Activated naive CD8-positive, alpha-beta T cell (primary cell): ENCODE results near the gene EREG.

Experiments
- H3K27ac Mint-ChIP-seq: one replicate; pipeline ENCODE4 v1.8.0; 2021; ENCODE audit warnings: mixed read lengths
- H3K27me3 Mint-ChIP-seq: one replicate; pipeline ENCODE4 v1.8.0; 2021; ENCODE audit warnings: mixed read lengths
- H3K36me3 Mint-ChIP-seq: one replicate; pipeline ENCODE4 v1.8.0; 2021; ENCODE audit warnings: mixed read lengths
- H3K4me1 Mint-ChIP-seq: one replicate; pipeline ENCODE4 v1.8.0; 2021; ENCODE audit warnings: low read depth, mixed read lengths
- H3K4me3 Mint-ChIP-seq: one replicate; pipeline ENCODE4 v1.8.0; 2021; ENCODE audit warnings: mild to moderate bottlenecking, mixed read lengths
- H3K9me3 Mint-ChIP-seq: one replicate; pipeline ENCODE4 v1.8.0; 2021; ENCODE audit warnings: low read depth, mixed read lengths

Gene EREG

GRCh38 chr4:74368596-74368995 is 3.7 kb downstream of the EREG start:
- Mint-ChIP-seq H3K9me3 (no peaks in the 10 kb centered on the region), H3K4me3 (no peak overlapping the region), H3K4me1 (peaks cover 14% of the 10 kb centered on the region), H3K27ac (no peak overlapping the region), H3K27me3 (peaks cover 21% of the 10 kb centered on the region), H3K36me3 (no peaks in the 10 kb centered on the region)

GRCh38 chr4:74369855-74370254 is 4.9 kb downstream of the EREG start:
- Mint-ChIP-seq H3K27ac (no peak overlapping the region), H3K4me1 (peaks cover 5% of the 10 kb centered on the region), H3K36me3 (no peaks in the 10 kb centered on the region), H3K27me3 (peaks cover 12% of the 10 kb centered on the region), H3K9me3 (no peaks in the 10 kb centered on the region), H3K4me3 (no peak overlapping the region)

GRCh38 chr4:74370912-74371311 is 6.0 kb downstream of the EREG start:
- H3K36me3 Mint-ChIP-seq = no peaks in the 10 kb centered on the region
- no peak overlapping the region for H3K4me3 Mint-ChIP-seq
- peaks cover under 1% of the 10 kb centered on the region for H3K4me1 Mint-ChIP-seq
- peaks cover 10% of the 10 kb centered on the region for H3K27me3 Mint-ChIP-seq
- H3K27ac Mint-ChIP-seq = no peak overlapping the region
- H3K9me3 Mint-ChIP-seq = no peaks in the 10 kb centered on the region

- Mint-ChIP-seq H3K4me3 (no peak overlapping the region), H3K9me3 (no peaks in the 10 kb centered on the region), H3K4me1 (no peaks in the 10 kb centered on the region), H3K27ac (no peak overlapping the region), H3K27me3 (peaks cover 2% of the 10 kb centered on the region), H3K36me3 (no peaks in the 10 kb centered on the region)
These were observed 9.2 kb downstream of the EREG start for GRCh38 chr4:74374128-74374527.

GRCh38 chr4:74374561-74375327 is 9.8 kb downstream of the EREG start:
- peaks cover 2% of the 10 kb centered on the region for H3K27me3 Mint-ChIP-seq
- H3K4me1 Mint-ChIP-seq = no peaks in the 10 kb centered on the region
- H3K4me3 Mint-ChIP-seq = no peak overlapping the region
- H3K9me3 Mint-ChIP-seq = no peaks in the 10 kb centered on the region
- no peaks in the 10 kb centered on the region for H3K36me3 Mint-ChIP-seq
- no peak overlapping the region for H3K27ac Mint-ChIP-seq

GRCh38 chr4:74375824-74376426 is 11.0 kb downstream of the EREG start:
- no peak overlapping the region for H3K4me3 Mint-ChIP-seq
- H3K4me1 Mint-ChIP-seq = no peaks in the 10 kb centered on the region
- H3K27ac Mint-ChIP-seq = no peak overlapping the region
- H3K27me3 Mint-ChIP-seq = peaks cover 2% of the 10 kb centered on the region
- H3K36me3 Mint-ChIP-seq = no peaks in the 10 kb centered on the region
- H3K9me3 Mint-ChIP-seq = no peaks in the 10 kb centered on the region

GRCh38 chr4:74376888-74377483 is 12.0 kb downstream of the EREG start:
- H3K9me3 Mint-ChIP-seq = no peaks in the 10 kb centered on the region
- H3K36me3 Mint-ChIP-seq = no peaks in the 10 kb centered on the region
- H3K4me3 Mint-ChIP-seq = no peak overlapping the region
- no peak overlapping the region for H3K27ac Mint-ChIP-seq
- H3K4me1 Mint-ChIP-seq = no peaks in the 10 kb centered on the region
- H3K27me3 Mint-ChIP-seq = peaks cover 2% of the 10 kb centered on the region

- Mint-ChIP-seq H3K36me3 (no peaks in the 10 kb centered on the region), H3K4me3 (no peak overlapping the region), H3K27ac (no peak overlapping the region), H3K4me1 (no peaks in the 10 kb centered on the region), H3K27me3 (peaks cover 2% of the 10 kb centered on the region), H3K9me3 (no peaks in the 10 kb centered on the region)
These were observed 12.8 kb downstream of the EREG start for GRCh38 chr4:74377714-74378113.

GRCh38 chr4:74378573-74378972 is 13.6 kb downstream of the EREG start:
- Mint-ChIP-seq H3K36me3 (no peaks in the 10 kb centered on the region), H3K4me1 (no peaks in the 10 kb centered on the region), H3K9me3 (no peaks in the 10 kb centered on the region), H3K4me3 (no peak overlapping the region), H3K27me3 (peaks cover 2% of the 10 kb centered on the region), H3K27ac (no peak overlapping the region)

- H3K4me1 Mint-ChIP-seq = no peaks in the 10 kb centered on the region
- no peaks in the 10 kb centered on the region for H3K36me3 Mint-ChIP-seq
- H3K4me3 Mint-ChIP-seq = no peak overlapping the region
- H3K27ac Mint-ChIP-seq = no peak overlapping the region
- no peaks in the 10 kb centered on the region for H3K27me3 Mint-ChIP-seq
- H3K9me3 Mint-ChIP-seq = no peaks in the 10 kb centered on the region
These were observed 15.0 kb downstream of the EREG start for GRCh38 chr4:74379912-74380311.

- no peaks in the 10 kb centered on the region for H3K36me3 Mint-ChIP-seq
- H3K27me3 Mint-ChIP-seq = peaks cover 1% of the 10 kb centered on the region
- H3K27ac Mint-ChIP-seq = no peak overlapping the region
- no peaks in the 10 kb centered on the region for H3K4me1 Mint-ChIP-seq
- H3K4me3 Mint-ChIP-seq = no peak overlapping the region
- no peaks in the 10 kb centered on the region for H3K9me3 Mint-ChIP-seq
These were observed 20.4 kb downstream of the EREG start for GRCh38 chr4:74385386-74385785.

GRCh38 chr4:74386159-74386558 is 21.2 kb downstream of the EREG start:
- Mint-ChIP-seq H3K4me3 (no peak overlapping the region), H3K27ac (no peak overlapping the region), H3K27me3 (peaks cover 1% of the 10 kb centered on the region), H3K9me3 (no peaks in the 10 kb centered on the region), H3K36me3 (no peaks in the 10 kb centered on the region), H3K4me1 (no peaks in the 10 kb centered on the region)

GRCh38 chr4:74387790-74388189 is 22.8 kb downstream of the EREG start:
- H3K4me3 Mint-ChIP-seq = no peak overlapping the region
- peaks cover 1% of the 10 kb centered on the region for H3K27me3 Mint-ChIP-seq
- H3K36me3 Mint-ChIP-seq = no peaks in the 10 kb centered on the region
- no peaks in the 10 kb centered on the region for H3K9me3 Mint-ChIP-seq
- H3K27ac Mint-ChIP-seq = no peak overlapping the region
- no peaks in the 10 kb centered on the region for H3K4me1 Mint-ChIP-seq

- H3K27me3 Mint-ChIP-seq = peaks cover 1% of the 10 kb centered on the region
- no peaks in the 10 kb centered on the region for H3K36me3 Mint-ChIP-seq
- H3K9me3 Mint-ChIP-seq = no peaks in the 10 kb centered on the region
- H3K4me3 Mint-ChIP-seq = no peak overlapping the region
- H3K4me1 Mint-ChIP-seq = no peaks in the 10 kb centered on the region
- H3K27ac Mint-ChIP-seq = no peak overlapping the region
These were observed 24.5 kb downstream of the EREG start for GRCh38 chr4:74389494-74389893.

- Mint-ChIP-seq H3K27ac (no peak overlapping the region), H3K36me3 (no peaks in the 10 kb centered on the region), H3K4me3 (no peak overlapping the region), H3K9me3 (no peaks in the 10 kb centered on the region), H3K4me1 (no peaks in the 10 kb centered on the region), H3K27me3 (peaks cover 1% of the 10 kb centered on the region)
These were observed 25.7 kb downstream of the EREG start for GRCh38 chr4:74390677-74391076.
